HepG2 (cell line): ENCODE data around the gene COX6A2. TPM values are rescaled to one million over a fixed set of nuclear protein-coding genes. Genes with fewer than 3 reads are reported as not detected.

Source experiments
- CEBPZ ChIP-seq: IDR thresholded peaks from 2 replicates; pipeline ENCODE4 v1.6.1; 2012; ENCODE audit warnings: low read length, improper control_type of control experiment
- DNMT1 ChIP-seq: sonication (generic); formaldehyde crosslinking; IDR thresholded peaks from 2 replicates; pipeline ENCODE4 v1.5.1; 2020; ENCODE audit warnings: mild to moderate bottlenecking, missing genetic modification reagents
- DR1 ChIP-seq: sonication (generic); formaldehyde crosslinking; IDR thresholded peaks from 2 replicates; pipeline ENCODE4 v1.8.0; 2021; ENCODE audit warnings: mild to moderate bottlenecking, missing genetic modification reagents, inconsistent platforms
- FLYWCH1 ChIP-seq: sonication (generic); formaldehyde crosslinking; IDR thresholded peaks from 2 replicates; pipeline ENCODE4 v1.8.1; 2023; ENCODE audit warnings: mild to moderate bottlenecking, missing genetic modification reagents
- GPN1 ChIP-seq: sonication (generic); formaldehyde crosslinking; IDR thresholded peaks from 2 replicates; pipeline ENCODE4 v1.5.1; 2020; ENCODE audit warnings: missing genetic modification reagents, borderline replicate concordance
- KLF12 ChIP-seq: sonication (generic); formaldehyde crosslinking; IDR thresholded peaks from 2 replicates; pipeline ENCODE4 v1.4.0; 2020; ENCODE audit warnings: missing genetic modification reagents, borderline replicate concordance
- KLF6 ChIP-seq: IDR thresholded peaks from 2 replicates; pipeline ENCODE4 v1.8.0; 2016; ENCODE audit warnings: missing biosample characterization, missing genetic modification reagents
- MAF1 ChIP-seq: sonication (generic); formaldehyde crosslinking; IDR thresholded peaks from 2 replicates; pipeline ENCODE4 v1.5.0; 2020; ENCODE audit warnings: missing genetic modification reagents, borderline replicate concordance
- MEIS1 ChIP-seq: sonication (generic); formaldehyde crosslinking; IDR thresholded peaks from 2 replicates; pipeline ENCODE4 v1.9.0; 2021; ENCODE audit warnings: mild to moderate bottlenecking, missing genetic modification reagents, moderate library complexity, borderline replicate concordance
- NFIC ChIP-seq: IDR thresholded peaks from 2 replicates; pipeline ENCODE4 v1.6.1; 2012; ENCODE audit warnings: mild to moderate bottlenecking, low read length, inconsistent platforms
- POLR2A ChIP-seq, 2 experiments: IDR thresholded peaks; 2 replicates each; pipeline ENCODE4 v1.6.1; 2011; ENCODE audit warnings: low read depth in 2 of 2, low read length in 2 of 2, mild to moderate bottlenecking in 1 of 2, moderate library complexity in 1 of 2; ENCODE audit not compliant: insufficient read depth in 1 of 2
- RAD51 ChIP-seq: fragments of 450-650 bp; IDR thresholded peaks from 2 replicates; pipeline ENCODE4 v1.6.1; 2016; ENCODE audit warnings: borderline replicate concordance
- SMARCE1 ChIP-seq: fragments of 450-650 bp; IDR thresholded peaks from 2 replicates; pipeline ENCODE4 v1.6.1; 2017; ENCODE audit warnings: borderline replicate concordance
- TERF1 ChIP-seq: sonication (generic); formaldehyde crosslinking; IDR thresholded peaks from 2 replicates; pipeline ENCODE4 v1.8.0; 2022; ENCODE audit warnings: mild to moderate bottlenecking, missing genetic modification reagents, moderate library complexity
- ZNF207 ChIP-seq: fragments of 450-650 bp; IDR thresholded peaks from 2 replicates; pipeline ENCODE4 v1.6.1; 2016; ENCODE audit warnings: antibody characterized with exemption, borderline replicate concordance
- ZNF225 ChIP-seq: sonication (generic); formaldehyde crosslinking; IDR thresholded peaks from 2 replicates; pipeline ENCODE4 v1.4.0; 2020; ENCODE audit warnings: mild to moderate bottlenecking, missing genetic modification reagents
- ZNF251 ChIP-seq: sonication (generic); formaldehyde crosslinking; IDR thresholded peaks from 2 replicates; pipeline ENCODE4 v1.9.0; 2021; ENCODE audit warnings: mild to moderate bottlenecking, missing genetic modification reagents
- ZNF546 ChIP-seq: sonication (generic); formaldehyde crosslinking; conservative IDR thresholded peaks from 2 replicates; pipeline ENCODE4 v1.8.1; 2023; ENCODE audit warnings: mild to moderate bottlenecking, missing genetic modification reagents
- ZNF576 ChIP-seq: sonication (generic); formaldehyde crosslinking; IDR thresholded peaks from 2 replicates; pipeline ENCODE4 v1.4.0; 2020; ENCODE audit warnings: mild to moderate bottlenecking, missing genetic modification reagents
- ZSCAN20 ChIP-seq: sonication (generic); formaldehyde crosslinking; IDR thresholded peaks from 2 replicates; pipeline ENCODE4 v1.4.0; 2020; ENCODE audit warnings: missing genetic modification reagents, mild to moderate bottlenecking, borderline replicate concordance
- polyA plus RNA-seq, 8 experiments: library from polyadenylated mRNA; depleted of rRNA in 3 of 8; stranded (reverse) in 7 of 8; unstranded in 1 of 8; fragments of >200 nt; fragmentation: Illumina TruSeq in 4 of 8; extraction: Trizol in 4 of 8; gene quantifications; 2 replicates each; pipeline versions ENCODE4 v1.2.1 to v1.2.3, GENCODE V29; 2011 to 2016; ENCODE audit warnings: low read depth in 4 of 8, missing spikeins in 1 of 8, mixed read lengths in 1 of 8; ENCODE audit not compliant: insufficient read depth in 1 of 8
- total RNA-seq, 5 experiments: library from RNA; depleted of rRNA; stranded (reverse); fragments of >200 nt; fragmentation: Illumina TruSeq; extraction: Trizol; gene quantifications; 2 replicates each; pipeline ENCODE4 v1.2.3, GENCODE V29; 2016; ENCODE audit warnings: low read depth in 1 of 5
- TF ChIP-seq, protein P1 (sequence below): sonication (generic); formaldehyde crosslinking; IDR thresholded peaks from 2 replicates; pipeline ENCODE4 v1.9.0; 2021; ENCODE audit warnings: missing genetic modification reagents, borderline replicate concordance
- TF ChIP-seq, protein P2 (sequence below): sonication (generic); formaldehyde crosslinking; IDR thresholded peaks from 2 replicates; pipeline ENCODE4 v1.4.0; 2020; ENCODE audit warnings: missing genetic modification reagents

COX6A2 gene
- total and polyA plus RNA-seq, 2 of the 13 experiments (the other 11 are each of a cell fraction or from before 2014, with no cell fraction given) = not detected

GRCh38 chr16:31453255-31454204, 25.4 kb upstream of the COX6A2 start (continued):
- TF ChIP-seq CEBPZ (no peak), ZNF251 (CRISPR knock-in tag) (no peak), ZSCAN20 (CRISPR knock-in tag) (no peak), TERF1 (CRISPR knock-in tag) (no peak), ZNF546 (CRISPR knock-in tag) (no peak), DR1 (CRISPR knock-in tag) (no peak), KLF12 (no peak), SMARCE1 (no peak), KLF6 (no peak), RAD51 (no peak), FLYWCH1 (CRISPR knock-in tag) (no peak), DNMT1 (CRISPR knock-in tag) (no peak), MEIS1 (CRISPR knock-in tag) (no peak), MAF1 (CRISPR knock-in tag) (no peak), NFIC (no peak), ZNF207 (no peak), POLR2A (IDR thresholded peaks at IDR 0.05; ENCODE audit: insufficient read depth in 1 of 2, low read depth in 2 of 2, low read length in 2 of 2) (peak in 1 of 2 experiments; percentile 65; a peak in 2 of 4 replicates), ZNF225 (CRISPR knock-in tag) (no peak; the same call in 1 of the 2 replicates), ZNF576 (CRISPR knock-in tag) (no peak), GPN1 (CRISPR knock-in tag) (0 out of 2 replicates have a peak, but pooled peaks have one; percentile 7)
- TF ChIP-seq, protein P1, sequence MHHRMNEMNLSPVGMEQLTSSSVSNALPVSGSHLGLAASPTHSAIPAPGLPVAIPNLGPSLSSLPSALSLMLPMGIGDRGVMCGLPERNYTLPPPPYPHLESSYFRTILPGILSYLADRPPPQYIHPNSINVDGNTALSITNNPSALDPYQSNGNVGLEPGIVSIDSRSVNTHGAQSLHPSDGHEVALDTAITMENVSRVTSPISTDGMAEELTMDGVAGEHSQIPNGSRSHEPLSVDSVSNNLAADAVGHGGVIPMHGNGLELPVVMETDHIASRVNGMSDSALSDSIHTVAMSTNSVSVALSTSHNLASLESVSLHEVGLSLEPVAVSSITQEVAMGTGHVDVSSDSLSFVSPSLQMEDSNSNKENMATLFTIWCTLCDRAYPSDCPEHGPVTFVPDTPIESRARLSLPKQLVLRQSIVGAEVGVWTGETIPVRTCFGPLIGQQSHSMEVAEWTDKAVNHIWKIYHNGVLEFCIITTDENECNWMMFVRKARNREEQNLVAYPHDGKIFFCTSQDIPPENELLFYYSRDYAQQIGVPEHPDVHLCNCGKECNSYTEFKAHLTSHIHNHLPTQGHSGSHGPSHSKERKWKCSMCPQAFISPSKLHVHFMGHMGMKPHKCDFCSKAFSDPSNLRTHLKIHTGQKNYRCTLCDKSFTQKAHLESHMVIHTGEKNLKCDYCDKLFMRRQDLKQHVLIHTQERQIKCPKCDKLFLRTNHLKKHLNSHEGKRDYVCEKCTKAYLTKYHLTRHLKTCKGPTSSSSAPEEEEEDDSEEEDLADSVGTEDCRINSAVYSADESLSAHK (CRISPR knock-in tag) = no peak
- TF ChIP-seq, protein P2, sequence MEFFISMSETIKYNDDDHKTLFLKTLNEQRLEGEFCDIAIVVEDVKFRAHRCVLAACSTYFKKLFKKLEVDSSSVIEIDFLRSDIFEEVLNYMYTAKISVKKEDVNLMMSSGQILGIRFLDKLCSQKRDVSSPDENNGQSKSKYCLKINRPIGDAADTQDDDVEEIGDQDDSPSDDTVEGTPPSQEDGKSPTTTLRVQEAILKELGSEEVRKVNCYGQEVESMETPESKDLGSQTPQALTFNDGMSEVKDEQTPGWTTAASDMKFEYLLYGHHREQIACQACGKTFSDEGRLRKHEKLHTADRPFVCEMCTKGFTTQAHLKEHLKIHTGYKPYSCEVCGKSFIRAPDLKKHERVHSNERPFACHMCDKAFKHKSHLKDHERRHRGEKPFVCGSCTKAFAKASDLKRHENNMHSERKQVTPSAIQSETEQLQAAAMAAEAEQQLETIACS (CRISPR knock-in tag) = no peak
